WERI-Rb-1 (cell line): ENCODE data around the gene ASB6.

Source experiments
- DNase-seq: peaks from one replicate; pipeline ENCODE4 v3.0.0-alpha.2; 2020
- H3K27ac ChIP-seq: fragments of 250-450 bp; sonication (Bioruptor Pico); 2 replicates; pipeline ENCODE4 v1.5.1; 2020; ENCODE audit warnings: mild to moderate bottlenecking, moderate library complexity
- H3K27me3 ChIP-seq: fragments of 250-450 bp; sonication (Bioruptor Pico); 2 replicates; pipeline ENCODE4 v1.5.1; 2021; ENCODE audit warnings: mild to moderate bottlenecking, low read depth, moderate library complexity; ENCODE audit not compliant: insufficient read depth, severe bottlenecking
- H3K36me3 ChIP-seq: fragments of 250-450 bp; sonication (Bioruptor Pico); 2 replicates; pipeline ENCODE4 v1.5.1; 2020; ENCODE audit warnings: mild to moderate bottlenecking, moderate library complexity
- H3K4me3 ChIP-seq: 2 replicates; pipeline ENCODE4 v1.5.1; 2011; ENCODE audit warnings: low read depth, mild to moderate bottlenecking, control low read depth, low read length
- H3K9me3 ChIP-seq: fragments of 250-450 bp; sonication (Bioruptor Pico); 2 replicates; pipeline ENCODE4 v1.5.1; 2021; ENCODE audit warnings: mild to moderate bottlenecking, moderate library complexity; ENCODE audit not compliant: severe bottlenecking
- CTCF ChIP-seq: IDR thresholded peaks from 2 replicates; pipeline ENCODE4 v1.5.1; 2011; ENCODE audit warnings: low read depth, mild to moderate bottlenecking, control low read depth, inconsistent platforms, low read length

The ASB6 gene

DNA sequence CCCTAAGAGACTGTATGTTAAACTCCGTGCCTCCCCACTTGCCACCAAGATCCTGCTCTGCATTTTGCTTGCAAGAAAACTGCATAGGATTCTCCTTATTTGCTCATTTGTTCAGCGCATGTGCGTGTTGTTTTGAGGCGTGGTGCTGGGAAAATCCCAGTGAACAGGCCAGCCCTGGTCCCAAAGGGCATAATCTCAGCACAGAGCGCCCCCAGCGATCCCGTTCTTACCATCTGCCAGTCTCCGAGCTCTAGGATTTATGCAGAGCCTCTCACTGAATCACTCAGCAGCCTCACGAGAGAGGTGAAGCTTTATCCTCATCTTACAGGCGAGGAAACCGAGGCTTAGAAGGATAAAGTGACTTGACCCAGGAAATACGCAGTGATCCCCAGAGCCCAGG lies 35.0 kb upstream of the ASB6 start:
- TF ChIP-seq CTCF, result peak; percentile 53
- peak; percentile 94 for DNase-seq
- no peak overlapping the region for H3K4me3 ChIP-seq
- H3K27me3 ChIP-seq, result no peaks in the 10 kb centered on the region
- no peaks in the 10 kb centered on the region for H3K9me3 ChIP-seq
- peak overlapping the region; percentile 30 for H3K27ac ChIP-seq
- no peaks in the 10 kb centered on the region for H3K36me3 ChIP-seq

GRCh38 chr9:129676287-129676686 lies 34.3 kb upstream of the ASB6 start:
- Histone ChIP-seq H3K27ac (no peak overlapping the region), H3K36me3 (no peaks in the 10 kb centered on the region), H3K9me3 (no peaks in the 10 kb centered on the region), H3K27me3 (no peaks in the 10 kb centered on the region), H3K4me3 (no peak overlapping the region)
- TF ChIP-seq CTCF, result no peak
- peak; percentile 21 for DNase-seq

DNA sequence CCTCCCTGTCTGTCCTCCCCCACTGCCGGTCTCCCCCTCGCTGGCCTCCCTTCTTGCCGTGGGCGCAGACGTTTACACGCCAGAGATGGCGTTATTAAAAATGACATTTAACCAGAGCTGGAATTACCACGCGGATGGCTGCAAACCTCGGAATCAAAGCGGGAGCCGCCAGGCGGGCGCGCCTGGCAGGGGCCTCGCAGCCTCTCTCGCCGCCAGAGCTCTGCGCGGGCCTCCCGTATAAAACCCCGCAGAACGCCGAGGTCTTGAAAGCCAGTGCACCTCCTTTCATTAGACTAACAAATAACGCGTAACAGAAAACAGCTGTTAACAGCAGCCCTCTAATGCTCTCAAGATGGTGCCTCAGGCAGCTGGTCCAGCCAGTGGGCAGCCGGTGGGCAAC lies 33.7 kb upstream of the ASB6 start:
- no peak overlapping the region for H3K27ac ChIP-seq
- H3K36me3 ChIP-seq, result no peaks in the 10 kb centered on the region
- no peaks in the 10 kb centered on the region for H3K27me3 ChIP-seq
- no peak overlapping the region for H3K4me3 ChIP-seq
- no peaks in the 10 kb centered on the region for H3K9me3 ChIP-seq
- no peak for DNase-seq
- TF ChIP-seq CTCF, result no peak

DNA sequence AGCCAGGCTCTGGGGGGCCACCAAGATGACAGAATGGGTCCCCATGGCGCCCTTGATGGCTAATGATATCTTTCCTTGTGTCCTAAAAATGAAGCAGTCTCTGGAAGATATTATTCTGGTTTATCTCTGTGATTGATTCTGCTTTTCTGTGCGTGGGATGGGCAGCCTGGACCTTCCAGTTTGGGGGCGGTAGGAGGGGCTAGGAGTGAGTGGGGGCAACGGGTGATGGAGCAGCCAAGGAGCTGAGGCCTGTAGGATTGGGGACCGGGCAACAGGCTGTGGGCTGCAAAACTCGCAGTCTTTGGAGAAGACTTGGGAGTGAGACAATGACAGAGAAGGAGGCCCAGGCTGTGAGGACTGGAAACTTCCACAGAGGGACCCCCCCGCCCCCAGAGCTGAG lies 32.3 kb upstream of the ASB6 start:
- no peak for DNase-seq
- no peak overlapping the region for H3K27ac ChIP-seq
- no peak for TF ChIP-seq CTCF
- H3K4me3 ChIP-seq, result no peak overlapping the region
- no peaks in the 10 kb centered on the region for H3K9me3 ChIP-seq
- no peaks in the 10 kb centered on the region for H3K36me3 ChIP-seq
- no peaks in the 10 kb centered on the region for H3K27me3 ChIP-seq

- no peaks in the 10 kb centered on the region for H3K36me3 ChIP-seq
- H3K9me3 ChIP-seq, result no peaks in the 10 kb centered on the region
- no peak overlapping the region for H3K27ac ChIP-seq
- DNase-seq, result no peak
- no peak overlapping the region for H3K4me3 ChIP-seq
- no peaks in the 10 kb centered on the region for H3K27me3 ChIP-seq
- no peak for TF ChIP-seq CTCF
These were observed 31.7 kb upstream of the ASB6 start for GRCh38 chr9:129673602-129674001.

GRCh38 chr9:129672702-129673101 lies 30.8 kb upstream of the ASB6 start:
- no peak for DNase-seq
- Histone ChIP-seq H3K27ac (no peak overlapping the region), H3K36me3 (no peaks in the 10 kb centered on the region), H3K4me3 (no peak overlapping the region), H3K9me3 (no peaks in the 10 kb centered on the region), H3K27me3 (no peaks in the 10 kb centered on the region)
- TF ChIP-seq CTCF, result no peak
